Osteocyte (in vitro differentiated cells): ENCODE measurements around the gene TNNC1. TPM values are rescaled to one million over a fixed set of nuclear protein-coding genes. Genes with fewer than 3 reads are reported as not detected.

Source experiments
- DNase-seq: peaks from one replicate; pipeline ENCODE4 v3.0.0; 2021; ENCODE audit warnings: mixed read lengths; ENCODE audit not compliant: unreplicated experiment; ENCODE audit errors: extremely low spot score
- H3K27ac Mint-ChIP-seq: one replicate; pipeline ENCODE4 v1.8.0; 2021; ENCODE audit warnings: mild to moderate bottlenecking, mixed read lengths; ENCODE audit not compliant: unreplicated experiment
- H3K27me3 Mint-ChIP-seq: one replicate; pipeline ENCODE4 v1.8.0; 2021; ENCODE audit warnings: mixed read lengths; ENCODE audit not compliant: unreplicated experiment
- H3K36me3 Mint-ChIP-seq: one replicate; pipeline ENCODE4 v1.8.0; 2021; ENCODE audit warnings: mixed read lengths; ENCODE audit not compliant: unreplicated experiment
- H3K4me1 Mint-ChIP-seq: one replicate; pipeline ENCODE4 v1.8.0; 2021; ENCODE audit warnings: mixed read lengths; ENCODE audit not compliant: unreplicated experiment
- H3K4me3 Mint-ChIP-seq: one replicate; pipeline ENCODE4 v1.8.0; 2021; ENCODE audit warnings: mild to moderate bottlenecking, moderate library complexity, mixed read lengths; ENCODE audit not compliant: unreplicated experiment
- H3K9me3 Mint-ChIP-seq: one replicate; pipeline ENCODE4 v1.8.0; 2021; ENCODE audit warnings: mixed read lengths; ENCODE audit not compliant: unreplicated experiment
- CTCF ChIP-seq: fragments of 200-600 bp; sonication (generic); IDR thresholded peaks from 2 replicates; pipeline ENCODE4 v1.5.0; 2021; ENCODE audit warnings: antibody characterized with exemption, mild to moderate bottlenecking, moderate library complexity
- total RNA-seq: library from RNA; stranded (reverse); gene quantifications from 2 replicates; pipeline ENCODE4 v1.2.1, GENCODE V29; 2021

The TNNC1 gene
- total RNA-seq, 1 donor from 2014 or later: not detected

GRCh38 chr3:52477076-52477795, 23.4 kb upstream of the TNNC1 start:
- TF ChIP-seq CTCF: no peak
- H3K4me3 Mint-ChIP-seq: no peak overlapping the region
- DNase-seq: no peak

DNA sequence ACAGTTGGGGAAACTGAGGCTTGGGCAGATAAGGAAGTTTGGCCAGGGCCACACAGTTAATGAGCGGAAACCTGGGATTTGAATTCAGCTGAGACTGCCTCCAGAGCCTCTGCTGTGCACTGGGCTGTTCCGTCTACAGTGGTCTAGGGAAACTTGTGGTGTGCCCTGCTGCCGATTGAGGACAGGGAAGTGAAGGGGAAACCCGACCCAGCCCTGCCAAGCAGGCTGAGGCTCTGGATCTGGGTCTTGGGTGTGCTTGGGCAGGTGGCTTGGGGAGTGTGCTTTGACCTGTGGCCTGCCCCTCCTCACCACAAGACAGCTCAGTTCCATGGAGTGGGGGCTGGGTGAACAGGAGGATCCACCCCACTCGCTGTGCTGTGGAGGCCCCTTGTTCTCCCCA, 19.2 kb upstream of the TNNC1 start:
- H3K9me3 Mint-ChIP-seq: no peaks in the 10 kb centered on the region
- H3K4me3 Mint-ChIP-seq: no peak overlapping the region
- no peak for TF ChIP-seq CTCF
- peaks cover 42% of the 10 kb centered on the region for H3K36me3 Mint-ChIP-seq
- DNase-seq: no peak
- no peak overlapping the region for H3K27ac Mint-ChIP-seq
- H3K4me1 Mint-ChIP-seq: peaks cover 6% of the 10 kb centered on the region
- H3K27me3 Mint-ChIP-seq: no peaks in the 10 kb centered on the region

More at GRCh38 chr3:52477076-52477795, 23.4 kb upstream of the TNNC1 start:
- H3K9me3 Mint-ChIP-seq: no peaks in the 10 kb centered on the region
- H3K4me1 Mint-ChIP-seq: no peaks in the 10 kb centered on the region
- peaks cover 47% of the 10 kb centered on the region for H3K36me3 Mint-ChIP-seq
- no peaks in the 10 kb centered on the region for H3K27me3 Mint-ChIP-seq
- no peak overlapping the region for H3K27ac Mint-ChIP-seq

GRCh38 chr3:52472239-52473000, 18.6 kb upstream of the TNNC1 start:
- H3K27me3 Mint-ChIP-seq: no peaks in the 10 kb centered on the region
- peaks cover 40% of the 10 kb centered on the region for H3K36me3 Mint-ChIP-seq
- peaks cover 7% of the 10 kb centered on the region for H3K4me1 Mint-ChIP-seq
- no peaks in the 10 kb centered on the region for H3K9me3 Mint-ChIP-seq
- no peak for TF ChIP-seq CTCF
- H3K27ac Mint-ChIP-seq: no peak overlapping the region
- no peak overlapping the region for H3K4me3 Mint-ChIP-seq
- no peak for DNase-seq

DNA sequence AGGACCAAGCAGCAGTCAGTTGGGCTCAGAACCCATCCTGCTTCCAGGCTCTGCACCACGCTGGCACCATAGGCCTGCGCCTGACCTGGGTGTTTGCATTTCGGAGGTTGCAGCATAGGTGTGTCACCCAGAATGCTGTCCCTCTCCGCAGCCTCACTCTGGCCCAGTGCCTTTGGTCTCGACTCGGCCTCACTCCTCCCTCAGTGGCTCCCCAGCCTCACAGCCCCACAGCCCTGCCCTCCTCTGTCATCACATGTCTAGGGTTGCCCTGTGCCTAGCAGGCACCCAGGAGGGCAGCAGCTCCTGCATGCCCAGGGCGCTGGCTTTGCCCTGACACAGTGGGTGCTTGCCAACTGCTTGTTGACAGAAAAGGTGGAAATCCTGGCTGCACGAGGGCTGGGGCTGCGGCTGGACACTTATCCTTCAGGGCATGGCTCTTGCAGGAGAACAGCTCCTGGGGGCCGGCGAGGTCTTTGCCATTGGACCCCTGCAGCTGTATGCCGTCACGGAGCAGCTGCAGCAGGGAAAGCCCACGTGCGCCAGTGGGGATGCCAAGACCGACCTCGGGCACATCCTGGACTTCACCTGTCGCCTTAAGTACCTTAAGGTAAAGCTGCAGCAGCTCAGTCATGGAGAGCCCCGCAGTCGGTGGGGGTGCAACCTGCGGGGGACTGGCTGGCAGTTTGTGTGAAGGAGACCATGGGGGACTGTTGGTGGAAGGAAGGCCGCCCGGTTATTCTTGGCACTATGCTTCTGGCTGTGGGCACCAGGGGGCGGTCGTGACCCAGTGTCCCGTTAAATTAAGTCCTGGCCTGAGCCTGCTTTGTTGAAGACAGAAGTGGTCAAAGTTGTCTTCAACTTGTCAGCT, 17.8 kb upstream of the TNNC1 start:
- H3K4me1 Mint-ChIP-seq: peaks cover 7% of the 10 kb centered on the region
- DNase-seq: no peak
- no peaks in the 10 kb centered on the region for H3K9me3 Mint-ChIP-seq
- peak; percentile 61 for TF ChIP-seq CTCF
- no peaks in the 10 kb centered on the region for H3K27me3 Mint-ChIP-seq
- no peak overlapping the region for H3K27ac Mint-ChIP-seq
- no peak overlapping the region for H3K4me3 Mint-ChIP-seq
- peaks cover 37% of the 10 kb centered on the region for H3K36me3 Mint-ChIP-seq
